ENCODE results near the gene EP400.

DNA sequence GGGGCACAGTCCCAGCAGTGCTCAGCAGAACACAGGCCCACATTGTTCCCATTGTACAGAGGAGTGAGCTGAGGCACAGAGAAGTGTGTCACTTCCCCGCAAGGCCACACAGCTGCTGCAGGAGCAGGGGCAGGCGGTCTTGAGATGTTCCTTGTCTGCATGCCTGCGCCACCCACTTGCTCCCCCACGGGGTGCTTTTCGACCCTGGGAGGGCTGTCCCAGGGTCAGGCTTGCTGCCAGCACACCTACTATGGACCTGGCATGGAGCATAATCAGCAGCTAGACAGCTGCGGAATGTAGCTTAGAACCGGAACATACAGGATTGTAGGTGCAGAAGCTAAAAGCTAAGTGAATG lies 7.8 kb upstream of the EP400 start:
- TF ChIP-seq SP1 (IDR thresholded peaks at IDR 0.05), result no peak
- TF ChIP-seq FOXM1 (IDR thresholded peaks at IDR 0.05; ENCODE audit: borderline replicate concordance), result no peak
- no peak for TF ChIP-seq LEF1 (IDR thresholded peaks at IDR 0.05; ENCODE audit: borderline replicate concordance)
- no peak for TF ChIP-seq ELF4 (IDR thresholded peaks at IDR 0.05)
- no peak for TF ChIP-seq SUZ12 (IDR thresholded peaks at IDR 0.05)
- no peak for TF ChIP-seq CTBP1 (IDR thresholded peaks at IDR 0.05; ENCODE audit: borderline replicate concordance)
